Measurements from ENCODE around the gene RGSL1.

Gene RGSL1

GRCh38 chr1:182587093-182587492, 137.1 kb downstream of the RGSL1 start:
- in situ Hi-C loops (cut with MboI; ENCODE audit: low sequenced_read_pairs), result loop anchor here (25.0 kb wide), 1 partner anchor 500 kb away; no protein-coding TSS in a partner anchor

DNA sequence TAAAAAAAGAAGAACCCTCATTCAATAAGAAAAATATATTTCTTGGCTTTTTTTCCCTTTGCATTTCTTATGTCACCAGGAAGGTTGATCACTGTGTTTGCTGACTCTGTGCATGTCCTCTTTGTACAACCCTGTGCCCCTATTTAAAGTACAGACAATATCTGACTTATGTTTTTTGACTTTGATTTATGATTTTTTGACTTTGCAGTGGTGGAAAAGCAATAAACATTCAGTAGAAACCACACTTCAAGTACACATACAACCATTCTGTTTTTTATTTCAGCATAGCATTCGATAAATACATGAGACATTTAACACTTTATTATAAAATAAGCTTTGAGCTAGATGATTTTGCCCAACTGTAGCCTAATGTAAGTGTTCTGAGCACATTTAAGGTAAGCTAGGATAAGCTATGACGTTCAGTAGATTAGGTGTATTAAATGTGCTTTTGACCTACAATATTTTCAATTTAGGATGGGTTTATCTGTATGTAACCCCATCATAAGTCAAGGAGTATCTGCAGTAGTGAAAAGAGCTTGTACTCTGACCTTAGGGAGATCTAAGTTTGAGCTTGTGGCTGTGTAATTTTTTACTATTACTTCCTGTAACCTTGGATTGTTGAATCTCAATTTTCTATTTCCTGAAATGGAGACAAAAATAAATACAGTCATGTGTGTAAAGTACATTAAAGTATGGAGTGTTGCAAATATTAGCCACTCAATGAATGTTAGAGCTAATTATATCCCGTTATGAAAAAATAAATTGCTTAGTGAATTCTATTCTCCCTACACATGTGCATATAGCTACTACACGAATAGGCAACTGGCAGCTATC, 137.9 kb downstream of the RGSL1 start:
- in situ Hi-C loops (cut with MboI; ENCODE audit: low sequenced_read_pairs), result loop anchor here (25.0 kb wide), 1 partner anchor 501 kb away; no protein-coding TSS in a partner anchor

GRCh38 chr1:182588500-182589396, 138.8 kb downstream of the RGSL1 start, which contains the start of gene RNASEL:
Gene RNASEL (minus strand): TSS chr1:182589256. CDS start chr1:182586806, 2,450 bp downstream.
- in situ Hi-C loops (cut with MboI; ENCODE audit: low sequenced_read_pairs), result loop anchor here (25.0 kb wide), 1 partner anchor 501 kb away; no protein-coding TSS in a partner anchor

DNA sequence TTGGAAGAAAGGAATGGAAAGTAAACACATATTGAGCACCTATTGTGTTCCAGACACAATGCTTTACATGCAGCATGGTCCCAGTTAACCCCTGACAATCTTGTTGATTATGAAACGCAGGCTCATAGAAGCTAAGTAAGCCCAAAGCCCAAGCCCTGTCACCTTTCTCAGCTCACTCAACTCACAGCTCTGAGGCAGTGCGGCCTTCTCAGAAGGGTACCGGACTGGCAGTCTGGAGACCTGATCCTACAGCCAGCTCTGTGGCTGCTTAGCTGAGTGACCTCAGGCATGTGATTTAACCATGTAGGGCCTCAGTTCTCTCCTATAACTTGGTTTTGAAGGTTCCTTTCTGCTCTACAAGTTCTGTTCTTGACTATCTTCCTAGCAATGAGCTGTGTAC, 139.6 kb downstream of the RGSL1 start:
- in situ Hi-C loops (cut with MboI; ENCODE audit: low sequenced_read_pairs), result loop anchor here (25.0 kb wide), 1 partner anchor 502 kb away; no protein-coding TSS in a partner anchor

- in situ Hi-C loops (cut with MboI; ENCODE audit: low sequenced_read_pairs), result loop anchor here (10.0 to 25.0 kb wide), 3 partner anchors 145 to 503 kb away; partner anchors contain the start of gene NPL
Observed at GRCh38 chr1:182589931-182590330, 140.0 kb downstream of the RGSL1 start.

DNA sequence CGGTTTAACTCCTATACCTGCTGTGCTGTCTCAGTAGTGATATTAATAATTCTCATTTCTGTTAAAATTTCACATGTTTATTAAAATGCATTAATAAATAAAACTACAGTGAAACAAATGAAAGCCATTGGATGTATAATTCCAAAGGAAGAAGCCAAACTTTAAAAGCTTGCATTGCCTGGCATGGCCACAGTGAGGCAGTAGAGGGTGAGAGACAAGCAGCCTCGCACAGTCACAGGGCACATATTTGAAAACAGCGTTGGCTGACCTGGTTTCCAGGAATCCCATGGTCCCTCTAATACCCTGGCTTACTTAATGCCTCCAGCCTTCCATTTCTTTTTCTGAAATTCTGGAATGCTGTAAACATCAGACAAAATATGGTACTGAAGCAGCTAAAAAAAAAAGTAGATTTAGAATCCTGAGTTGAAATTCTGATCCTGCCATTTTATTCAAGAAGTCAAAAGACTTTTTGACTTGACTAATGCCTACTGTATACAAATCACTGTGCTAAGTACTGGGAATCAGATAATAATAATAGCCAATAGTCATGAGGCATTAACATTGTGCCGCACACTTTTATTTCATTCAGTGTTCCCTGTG, 145.8 kb downstream of the RGSL1 start:
- in situ Hi-C loops (cut with MboI; ENCODE audit: low sequenced_read_pairs), result loop anchor here (10.0 to 25.0 kb wide), 3 partner anchors 151 to 508 kb away; partner anchors contain the start of gene NPL

DNA sequence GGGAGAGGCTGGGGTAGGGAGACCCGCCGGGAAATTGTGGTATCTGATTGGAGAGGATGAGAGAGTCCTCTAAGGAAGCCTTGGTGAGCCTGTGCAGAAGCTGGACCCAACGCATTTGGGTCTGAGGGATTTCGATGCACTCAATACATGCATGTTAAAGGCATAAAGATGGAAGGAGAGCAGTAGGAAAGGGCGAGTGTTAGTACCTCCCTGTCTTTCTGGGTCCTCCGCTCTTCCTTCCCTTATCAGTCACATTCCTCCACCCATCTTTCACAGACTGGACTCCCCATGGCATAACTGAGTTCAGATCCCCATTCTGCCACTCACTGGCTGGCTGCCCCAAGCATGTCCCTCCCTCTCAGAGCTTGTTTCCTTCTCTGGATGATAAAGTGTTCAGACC, 147.0 kb downstream of the RGSL1 start:
- in situ Hi-C loops (cut with MboI; ENCODE audit: low sequenced_read_pairs), result loop anchor here (10.0 to 25.0 kb wide), 3 partner anchors 152 to 510 kb away; partner anchors contain the start of gene NPL

GRCh38 chr1:182598296-182598695, 148.3 kb downstream of the RGSL1 start:
- in situ Hi-C loops (cut with MboI; ENCODE audit: low sequenced_read_pairs), result loop anchor here (10.0 to 25.0 kb wide), 3 partner anchors 153 to 511 kb away; partner anchors contain the start of gene NPL

DNA sequence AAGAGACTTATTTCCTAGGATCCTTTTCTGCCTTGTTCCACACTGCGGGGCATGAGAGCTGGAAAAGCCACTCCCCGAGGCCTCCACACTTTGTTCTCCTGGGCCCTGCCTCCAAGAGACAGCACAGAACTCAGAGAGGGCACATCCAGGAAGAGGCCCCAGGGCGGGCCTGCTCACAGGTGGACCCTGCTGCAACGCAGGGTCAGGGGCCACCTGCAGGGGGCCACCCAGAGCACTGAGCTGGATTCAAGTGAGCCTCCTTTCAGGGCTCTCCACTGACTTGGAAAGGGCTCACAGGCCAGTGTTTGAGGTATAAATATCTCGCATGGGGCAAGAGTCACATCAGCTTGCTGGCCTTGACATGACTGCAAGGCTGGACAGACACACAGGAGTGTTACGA, 149.4 kb downstream of the RGSL1 start:
- in situ Hi-C loops (cut with MboI; ENCODE audit: low sequenced_read_pairs), result loop anchor here (10.0 to 25.0 kb wide), 3 partner anchors 155 to 512 kb away; partner anchors contain the start of gene NPL

GRCh38 chr1:182600036-182600713, 150.2 kb downstream of the RGSL1 start:
- in situ Hi-C loops (cut with MboI; ENCODE audit: low sequenced_read_pairs), result no loop called here

DNA sequence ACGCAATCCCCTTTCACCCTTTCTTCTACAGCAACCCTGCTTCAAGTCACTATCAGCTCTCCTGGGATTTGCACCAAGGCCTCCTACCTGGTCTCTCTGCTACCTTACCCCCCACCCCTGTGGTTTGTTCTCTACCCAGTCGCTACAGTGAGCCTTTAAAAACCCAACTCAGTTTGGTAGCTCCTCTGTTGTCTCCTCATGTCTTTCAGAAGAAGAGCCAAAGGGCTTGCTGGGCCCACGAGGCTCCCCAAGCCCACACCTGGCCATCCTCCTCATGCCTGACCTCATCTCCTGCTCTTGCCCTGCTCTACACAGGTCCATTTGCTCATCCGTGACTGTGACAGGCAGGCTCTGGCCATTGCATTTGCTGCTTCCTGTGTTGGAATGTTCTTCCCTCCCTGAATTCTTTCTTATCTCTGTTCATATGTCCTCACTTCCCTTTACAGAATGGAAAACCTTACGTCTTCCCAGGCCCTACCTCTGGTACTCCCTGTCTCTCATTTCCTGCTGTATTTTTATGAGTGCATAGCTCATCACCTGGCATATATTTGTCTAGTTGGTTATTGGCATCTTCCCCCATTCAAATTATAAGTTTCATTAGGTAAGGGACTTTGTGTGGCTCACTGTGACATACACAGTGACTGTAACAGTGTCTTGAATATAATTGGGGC, 150.9 kb downstream of the RGSL1 start:
- in situ Hi-C loops (cut with MboI; ENCODE audit: low sequenced_read_pairs), result no loop called here

DNA sequence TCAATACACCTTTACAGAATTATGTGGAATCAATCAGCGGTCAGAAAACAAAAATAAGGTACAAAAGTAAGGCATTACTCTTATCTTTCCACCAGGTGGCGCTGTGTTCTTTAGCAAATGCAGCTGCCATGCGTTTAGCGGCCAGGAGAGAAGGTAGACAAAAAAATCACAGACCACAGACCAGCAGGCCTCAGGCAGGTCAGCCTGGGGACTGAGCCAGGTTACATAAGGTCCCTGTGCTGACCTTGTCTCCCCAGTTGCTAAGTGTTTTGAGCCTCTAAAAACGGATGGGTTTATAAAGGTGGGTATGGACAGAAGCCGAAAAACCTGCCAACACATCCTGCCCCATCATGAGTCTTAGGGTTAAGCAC, 151.5 kb downstream of the RGSL1 start:
- in situ Hi-C loops (cut with MboI; ENCODE audit: low sequenced_read_pairs), result no loop called here

GRCh38 chr1:182601913-182602312, 152.0 kb downstream of the RGSL1 start:
- in situ Hi-C loops (cut with MboI; ENCODE audit: low sequenced_read_pairs), result no loop called here

GRCh38 chr1:182602935-182603645, 153.1 kb downstream of the RGSL1 start:
- in situ Hi-C loops (cut with MboI; ENCODE audit: low sequenced_read_pairs), result no loop called here

- in situ Hi-C loops (cut with MboI; ENCODE audit: low sequenced_read_pairs), result no loop called here
Observed at GRCh38 chr1:182603646-182604174, 153.8 kb downstream of the RGSL1 start.

DNA sequence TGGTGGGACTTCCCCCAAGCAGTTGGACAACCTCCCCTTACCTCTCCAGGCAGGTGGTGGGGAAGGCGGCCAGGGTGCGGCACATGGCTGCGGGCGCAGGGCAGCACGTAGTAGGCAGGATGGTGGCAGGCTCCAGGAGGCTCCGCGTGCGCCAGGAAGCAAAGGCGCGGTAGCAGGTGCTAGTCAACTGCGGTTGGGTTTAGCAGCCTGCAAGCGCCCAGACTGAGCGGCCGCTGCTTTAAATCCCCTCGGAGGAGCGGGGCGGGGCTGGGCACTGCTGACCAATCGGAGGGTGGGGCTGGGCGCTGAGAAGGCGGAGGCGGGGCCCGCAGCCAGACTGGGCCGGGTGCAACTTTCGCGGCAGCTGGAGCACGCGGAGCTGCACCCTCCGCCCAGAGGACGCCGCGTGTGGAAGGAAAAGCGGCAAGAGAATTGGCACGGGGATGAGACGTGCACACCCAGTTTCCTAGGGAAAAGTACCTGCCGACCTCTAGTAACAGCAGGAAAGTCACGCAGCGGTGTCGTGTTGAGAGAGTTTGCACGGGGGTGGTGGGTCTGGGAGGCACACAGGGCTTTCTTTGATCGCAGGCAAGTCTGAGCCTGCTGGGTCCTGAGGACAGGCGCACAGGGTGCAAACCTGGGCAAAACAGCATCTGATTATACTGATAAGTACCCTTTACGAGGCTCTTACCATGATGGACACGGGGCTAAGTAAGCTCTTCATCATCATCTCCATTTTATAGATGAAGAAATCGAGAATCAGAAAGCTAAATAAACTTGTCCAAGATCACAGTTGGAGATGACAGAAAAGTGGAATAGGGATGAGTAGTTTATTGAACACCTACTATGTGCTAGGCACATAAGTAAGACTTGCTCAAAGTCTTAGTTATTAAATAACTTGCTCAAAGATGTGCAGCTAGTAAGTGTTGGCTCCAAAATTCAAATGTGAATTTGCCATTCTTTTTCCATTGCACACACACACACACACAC, 154.5 kb downstream of the RGSL1 start, which contains the start of gene RGS16:
TSS of gene RGS16 (minus strand) at position 215 of the 990 bp plus-strand sequence. CDS start at position 85, 130 bp downstream.
- in situ Hi-C loops (cut with MboI; ENCODE audit: low sequenced_read_pairs), result no loop called here

DNA sequence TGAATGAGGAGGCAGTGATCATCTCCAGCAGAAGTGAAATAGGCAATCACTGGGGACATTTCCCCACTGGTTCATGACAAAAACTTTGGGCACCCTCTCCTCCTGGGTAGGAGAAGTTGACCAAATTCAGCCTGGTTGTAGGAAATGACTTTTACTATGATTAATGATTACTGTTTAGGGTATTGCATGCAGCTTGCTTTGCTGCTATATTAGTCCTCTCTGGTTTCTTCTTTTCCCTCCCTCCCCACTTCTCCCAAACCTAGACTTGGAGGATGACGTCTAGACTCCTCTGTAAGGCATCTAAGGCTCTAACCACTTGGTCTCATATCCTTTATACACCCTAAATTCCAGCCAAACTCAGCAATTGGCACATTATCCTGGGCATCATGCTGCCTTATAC, 157.6 kb downstream of the RGSL1 start:
- in situ Hi-C loops (cut with MboI; ENCODE audit: low sequenced_read_pairs), result no loop called here

All from HL-60/S4 treated with phorbol 12-myristate 13-acetate at 8.2 ng/mL for 4 days and 3 days (cell line).